Measurements from ENCODE around the gene IL22. TPM values are rescaled to one million over a fixed set of nuclear protein-coding genes. Genes with fewer than 3 reads are reported as not detected.

IL22 gene
- total RNA-seq, 1 experiment from 2014 or later, result not detected

- no peak overlapping the region for H3K27ac ChIP-seq (ENCODE audit: low read depth, low read length, poor library complexity, severe bottlenecking)
- CTCF ChIA-PET, result no interaction called here
- H3K36me3 ChIP-seq (ENCODE audit: insufficient read depth, low read length, poor library complexity, severe bottlenecking), result no peaks in the 10 kb centered on the region
- peaks cover 6% of the 10 kb centered on the region for H3K9me3 ChIP-seq (ENCODE audit: low read depth, low read length, poor library complexity, severe bottlenecking)
- H3K4me1 ChIP-seq (ENCODE audit: insufficient read depth, low read length, poor library complexity, severe bottlenecking), result no peaks in the 10 kb centered on the region
- no TSS peak for BruUV-seq (replicated peaks)
- peak; percentile 21 for DNase-seq (ENCODE audit: low spot score)
- no peak for TF ChIP-seq CTCF (conservative IDR thresholded peaks at IDR 0.05; ENCODE audit: low read depth, low read length)
- no peak for TF ChIP-seq EZH2 (IDR thresholded peaks at IDR 0.05; ENCODE audit: borderline replicate concordance, low read depth, low read length, poor library complexity, severe bottlenecking)
- POLR2A ChIA-PET (ENCODE audit: low non-redundant PET), result no interaction called here
- H3K27me3 ChIP-seq (replicated peaks; ENCODE audit: insufficient read depth, low read depth, low read length, poor library complexity), result peaks cover 14% of the 10 kb centered on the region
- intact Hi-C loops (cut with micrococcal nuclease; ENCODE audit: unreplicated experiment), result no loop called here
- H3K4me3 ChIP-seq (ENCODE audit: low read depth, low read length, poor library complexity, severe bottlenecking), result no peak overlapping the region
These were observed 3.0 kb downstream of the IL22 start for GRCh38 chr12:68250454-68250853.

- CTCF ChIA-PET, result no interaction called here
- POLR2A ChIA-PET (ENCODE audit: low non-redundant PET), result no interaction called here
These were observed 5.6 kb downstream of the IL22 start for GRCh38 chr12:68247785-68248184.

GRCh38 chr12:68246350-68246749, 7.1 kb downstream of the IL22 start:
- Histone ChIP-seq H3K4me3 (ENCODE audit: low read depth, low read length, poor library complexity, severe bottlenecking) (no peak overlapping the region), H3K27ac (ENCODE audit: low read depth, low read length, poor library complexity, severe bottlenecking) (no peak overlapping the region), H3K9me3 (ENCODE audit: low read depth, low read length, poor library complexity, severe bottlenecking) (peaks cover 6% of the 10 kb centered on the region), H3K4me1 (ENCODE audit: insufficient read depth, low read length, poor library complexity, severe bottlenecking) (no peaks in the 10 kb centered on the region), H3K36me3 (ENCODE audit: insufficient read depth, low read length, poor library complexity, severe bottlenecking) (no peaks in the 10 kb centered on the region), H3K27me3 (replicated peaks; ENCODE audit: insufficient read depth, low read depth, low read length, poor library complexity) (peaks cover 13% of the 10 kb centered on the region)
- ChIA-PET CTCF (no interaction called here), POLR2A (ENCODE audit: low non-redundant PET) (no interaction called here)
- no TSS peak for BruUV-seq (replicated peaks)
- intact Hi-C loops (cut with micrococcal nuclease; ENCODE audit: unreplicated experiment), result no loop called here
- no peak for DNase-seq (ENCODE audit: low spot score)
- TF ChIP-seq CTCF (conservative IDR thresholded peaks at IDR 0.05; ENCODE audit: low read depth, low read length) (no peak), EZH2 (IDR thresholded peaks at IDR 0.05; ENCODE audit: borderline replicate concordance, low read depth, low read length, poor library complexity, severe bottlenecking) (no peak)

More at GRCh38 chr12:68247785-68248184, 5.6 kb downstream of the IL22 start:
- no TSS peak for BruUV-seq (replicated peaks)
- no peak overlapping the region for H3K4me3 ChIP-seq (ENCODE audit: low read depth, low read length, poor library complexity, severe bottlenecking)
- H3K36me3 ChIP-seq (ENCODE audit: insufficient read depth, low read length, poor library complexity, severe bottlenecking), result no peaks in the 10 kb centered on the region
- intact Hi-C loops (cut with micrococcal nuclease; ENCODE audit: unreplicated experiment), result no loop called here
- no peaks in the 10 kb centered on the region for H3K4me1 ChIP-seq (ENCODE audit: insufficient read depth, low read length, poor library complexity, severe bottlenecking)
- H3K27ac ChIP-seq (ENCODE audit: low read depth, low read length, poor library complexity, severe bottlenecking), result no peak overlapping the region
- no peak for TF ChIP-seq EZH2 (IDR thresholded peaks at IDR 0.05; ENCODE audit: borderline replicate concordance, low read depth, low read length, poor library complexity, severe bottlenecking)
- DNase-seq (ENCODE audit: low spot score), result no peak
- peaks cover 14% of the 10 kb centered on the region for H3K27me3 ChIP-seq (replicated peaks; ENCODE audit: insufficient read depth, low read depth, low read length, poor library complexity)
- H3K9me3 ChIP-seq (ENCODE audit: low read depth, low read length, poor library complexity, severe bottlenecking), result peaks cover 6% of the 10 kb centered on the region

Measured in A673 (cell line).